PFSK-1 (cell line): Measurements from ENCODE around the gene OPCML.

ENCODE experiments used
- POLR2AphosphoS5 ChIP-seq: IDR thresholded peaks from 2 replicates; pipeline ENCODE4 v1.6.1; 2012; ENCODE audit warnings: low read depth, mild to moderate bottlenecking, control low read depth, low read length, moderate library complexity
- TF ChIP-seq, protein P1 (sequence below), 2 experiments: IDR thresholded peaks; 2 replicates each; pipeline versions ENCODE4 v1.6.1 to v1.8.0; 2011 to 2012; ENCODE audit warnings: low read depth in 2 of 2, low read length in 2 of 2, control low read depth in 1 of 2, inconsistent platforms in 1 of 2, mild to moderate bottlenecking in 1 of 2, moderate library complexity in 1 of 2; ENCODE audit not compliant: insufficient read depth in 1 of 2

DNA sequence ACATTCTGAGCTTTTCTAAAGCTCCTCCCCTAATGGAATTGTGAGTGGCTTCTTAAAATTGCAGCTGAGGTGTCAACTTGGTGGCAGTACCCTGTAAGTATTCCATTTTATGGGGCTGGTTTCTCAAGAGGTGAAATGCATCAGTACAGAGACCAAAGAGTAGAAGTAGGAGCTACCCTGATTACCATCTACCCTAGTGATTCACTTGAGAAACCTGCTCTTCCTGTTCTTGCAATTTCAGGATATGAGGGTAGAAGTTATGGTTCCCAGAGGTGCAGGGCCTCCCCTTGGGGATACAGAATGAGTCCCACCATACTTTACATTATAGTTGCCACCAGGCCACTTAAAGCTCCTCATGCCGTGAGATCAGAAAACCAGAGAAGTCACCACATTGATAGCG lies 944.6 kb downstream of the OPCML start:
- TF ChIP-seq, protein P1, sequence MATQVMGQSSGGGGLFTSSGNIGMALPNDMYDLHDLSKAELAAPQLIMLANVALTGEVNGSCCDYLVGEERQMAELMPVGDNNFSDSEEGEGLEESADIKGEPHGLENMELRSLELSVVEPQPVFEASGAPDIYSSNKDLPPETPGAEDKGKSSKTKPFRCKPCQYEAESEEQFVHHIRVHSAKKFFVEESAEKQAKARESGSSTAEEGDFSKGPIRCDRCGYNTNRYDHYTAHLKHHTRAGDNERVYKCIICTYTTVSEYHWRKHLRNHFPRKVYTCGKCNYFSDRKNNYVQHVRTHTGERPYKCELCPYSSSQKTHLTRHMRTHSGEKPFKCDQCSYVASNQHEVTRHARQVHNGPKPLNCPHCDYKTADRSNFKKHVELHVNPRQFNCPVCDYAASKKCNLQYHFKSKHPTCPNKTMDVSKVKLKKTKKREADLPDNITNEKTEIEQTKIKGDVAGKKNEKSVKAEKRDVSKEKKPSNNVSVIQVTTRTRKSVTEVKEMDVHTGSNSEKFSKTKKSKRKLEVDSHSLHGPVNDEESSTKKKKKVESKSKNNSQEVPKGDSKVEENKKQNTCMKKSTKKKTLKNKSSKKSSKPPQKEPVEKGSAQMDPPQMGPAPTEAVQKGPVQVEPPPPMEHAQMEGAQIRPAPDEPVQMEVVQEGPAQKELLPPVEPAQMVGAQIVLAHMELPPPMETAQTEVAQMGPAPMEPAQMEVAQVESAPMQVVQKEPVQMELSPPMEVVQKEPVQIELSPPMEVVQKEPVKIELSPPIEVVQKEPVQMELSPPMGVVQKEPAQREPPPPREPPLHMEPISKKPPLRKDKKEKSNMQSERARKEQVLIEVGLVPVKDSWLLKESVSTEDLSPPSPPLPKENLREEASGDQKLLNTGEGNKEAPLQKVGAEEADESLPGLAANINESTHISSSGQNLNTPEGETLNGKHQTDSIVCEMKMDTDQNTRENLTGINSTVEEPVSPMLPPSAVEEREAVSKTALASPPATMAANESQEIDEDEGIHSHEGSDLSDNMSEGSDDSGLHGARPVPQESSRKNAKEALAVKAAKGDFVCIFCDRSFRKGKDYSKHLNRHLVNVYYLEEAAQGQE (IDR thresholded peaks at IDR 0.05; ENCODE audit: insufficient read depth in 1 of 2, low read depth in 2 of 2, low read length in 2 of 2), result no peak
- TF ChIP-seq POLR2AphosphoS5, result no peak
